ENCODE results near the gene ATL1.
A peak's percentile ranks its signal among the peaks of the same experiment; 100 is the strongest.
"Not testable (repeated sequence)": the region's sequence is repeated elsewhere in the genome, so short reads cannot be mapped to it uniquely, and the experiment has no call there.

Gene ATL1

GRCh38 chr14:50534997-50535396 lies 24.9 kb upstream of the ATL1 start:
- DNase-seq = no peak

GRCh38 chr14:50538034-50538433 lies 21.9 kb upstream of the ATL1 start:
- DNase-seq = not testable (repeated sequence)

- DNase-seq = no peak
Observed at GRCh38 chr14:50539051-50539450, 20.9 kb upstream of the ATL1 start.

GRCh38 chr14:50541159-50541567 lies 18.8 kb upstream of the ATL1 start:
- no peak for DNase-seq

GRCh38 chr14:50542941-50543418 lies 17.0 kb upstream of the ATL1 start:
- DNase-seq = no peak

- no peak for DNase-seq
Observed at GRCh38 chr14:50544911-50545310, 15.0 kb upstream of the ATL1 start.

- DNase-seq = no peak
Observed at GRCh38 chr14:50545618-50546017, 14.3 kb upstream of the ATL1 start.

- DNase-seq = no peak
Observed at GRCh38 chr14:50550294-50550693, 9.7 kb upstream of the ATL1 start.

GRCh38 chr14:50551877-50552276 lies 8.1 kb upstream of the ATL1 start:
- no peak for DNase-seq

- not testable (repeated sequence) for DNase-seq
Observed at GRCh38 chr14:50552796-50553195, 7.1 kb upstream of the ATL1 start.

GRCh38 chr14:50560931-50561285 lies 963 bp downstream of the ATL1 start:
- DNase-seq = peak; percentile 64

- no peak for DNase-seq
Observed at GRCh38 chr14:50562841-50563240, 2.9 kb downstream of the ATL1 start.

- DNase-seq = no peak
Observed at GRCh38 chr14:50569714-50570274, 9.8 kb downstream of the ATL1 start.

- no peak for DNase-seq
Observed at GRCh38 chr14:50573862-50574261, 13.9 kb downstream of the ATL1 start.

- no peak for DNase-seq
Observed at GRCh38 chr14:50575769-50576168, 15.8 kb downstream of the ATL1 start.

GRCh38 chr14:50577982-50578381 lies 18.0 kb downstream of the ATL1 start:
- DNase-seq = no peak

GRCh38 chr14:50578433-50578832 lies 18.5 kb downstream of the ATL1 start:
- DNase-seq = no peak

- DNase-seq = no peak
Observed at GRCh38 chr14:50590464-50590863, 30.5 kb downstream of the ATL1 start.

GRCh38 chr14:50594577-50595316 lies 34.8 kb downstream of the ATL1 start:
- no peak for DNase-seq

- DNase-seq = no peak
Observed at GRCh38 chr14:50598765-50599164, 38.8 kb downstream of the ATL1 start.

GRCh38 chr14:50599700-50600444 lies 39.9 kb downstream of the ATL1 start:
- DNase-seq = no peak

GRCh38 chr14:50600849-50601248 lies 40.9 kb downstream of the ATL1 start:
- no peak for DNase-seq

GRCh38 chr14:50601394-50601793 lies 41.4 kb downstream of the ATL1 start:
- no peak for DNase-seq

GRCh38 chr14:50602035-50602434 lies 42.1 kb downstream of the ATL1 start:
- no peak for DNase-seq
